IMR-90 (cell line): ENCODE measurements around the gene FGFR4. TPM values are rescaled to one million over a fixed set of nuclear protein-coding genes. Genes with fewer than 3 reads are reported as not detected.

ENCODE experiments used
- ATAC-seq: fragments of 200-7000 bp; cut with Tn5 transposase; 2 replicates; pipeline ENCODE4 v1.9.1; 2020; ENCODE audit warnings: low read depth, mild to moderate bottlenecking, moderate library complexity
- BruUV-seq: library from RNA; stranded (reverse); fragments of 400-500 nt; replicated peaks from 2 replicates; lab custom pipeline; 2021; lab: Mats Ljungman, UMichigan
- CTCF ChIA-PET: fragments of 300-600 bp; formaldehyde crosslinking; extraction: SDS; loops from one replicate; lab custom pipeline; 2021; ENCODE audit warnings: antibody characterized with exemption; lab: Yijun Ruan, JAX
- POLR2A ChIA-PET: fragments of 300-600 bp; sonication (Branson Sonifier 250); formaldehyde crosslinking; loops from one replicate; lab custom pipeline; 2022; ENCODE audit warnings: antibody characterized with exemption; ENCODE audit not compliant: unreplicated experiment; lab: Charles Lee
- DNase-seq: peaks from one replicate; pipeline ENCODE4 v3.0.0; 2013
- H2AFZ ChIP-seq: replicated peaks from 2 replicates; pipeline ENCODE3; 2013; ENCODE audit warnings: low read length, mild to moderate bottlenecking; ENCODE audit not compliant: poor library complexity
- H2AK5ac ChIP-seq: 2 replicates; pipeline ENCODE4 v1.6.1; 2013; ENCODE audit warnings: low read depth, low read length, inconsistent platforms
- H2AK9ac ChIP-seq: replicated peaks from 2 replicates; pipeline ENCODE3; 2013; ENCODE audit warnings: mild to moderate bottlenecking, low read depth, low read length, moderate library complexity; ENCODE audit not compliant: poor library complexity
- H2BK120ac ChIP-seq: 2 replicates; pipeline ENCODE4 v1.6.1; 2013; ENCODE audit warnings: low read depth, low read length, inconsistent platforms
- H2BK15ac ChIP-seq: 3 replicates; pipeline ENCODE4 v1.6.1; 2013; ENCODE audit warnings: low read depth, low read length, inconsistent platforms
- H2BK20ac ChIP-seq: 2 replicates; pipeline ENCODE4 v1.6.1; 2013; ENCODE audit warnings: low read depth, mild to moderate bottlenecking, inconsistent platforms, low read length, moderate library complexity
- H2BK5ac ChIP-seq: 2 replicates; pipeline ENCODE4 v1.6.1; 2013; ENCODE audit warnings: mild to moderate bottlenecking, low read depth, low read length, inconsistent platforms; ENCODE audit not compliant: poor library complexity, severe bottlenecking
- H3K14ac ChIP-seq: replicated peaks from 2 replicates; pipeline ENCODE4 v1.6.1; 2013; ENCODE audit warnings: low read depth, low read length, inconsistent platforms
- H3K18ac ChIP-seq: 2 replicates; pipeline ENCODE4 v1.6.1; 2013; ENCODE audit warnings: low read depth, low read length, control low read depth
- H3K23ac ChIP-seq: 2 replicates; pipeline ENCODE4 v1.6.1; 2013; ENCODE audit warnings: low read depth, low read length, inconsistent platforms
- H3K27ac ChIP-seq: 2 replicates; pipeline ENCODE4 v1.5.1; 2013; ENCODE audit warnings: mild to moderate bottlenecking, control low read depth, low read length; ENCODE audit not compliant: insufficient read depth
- H3K27me3 ChIP-seq: 2 replicates; pipeline ENCODE4 v1.6.1; 2013; ENCODE audit warnings: low read length; ENCODE audit not compliant: control insufficient read depth, insufficient read depth
- H3K36me3 ChIP-seq: 2 replicates; pipeline ENCODE4 v1.6.1; 2013; ENCODE audit warnings: low read length, mixed read lengths; ENCODE audit not compliant: control insufficient read depth, insufficient read depth
- H3K4ac ChIP-seq: 2 replicates; pipeline ENCODE4 v1.6.1; 2013; ENCODE audit warnings: low read depth, low read length, inconsistent platforms
- H3K4me1 ChIP-seq: 2 replicates; pipeline ENCODE4 v1.6.1; 2013; ENCODE audit warnings: low read length, mixed read lengths; ENCODE audit not compliant: control insufficient read depth, insufficient read depth
- H3K4me2 ChIP-seq: 2 replicates; pipeline ENCODE4 v1.6.1; 2013; ENCODE audit warnings: low read depth, mild to moderate bottlenecking, control low read depth, low read length, moderate library complexity
- H3K4me3 ChIP-seq: 2 replicates; pipeline ENCODE4 v1.5.1; 2013; ENCODE audit warnings: low read depth, mild to moderate bottlenecking, control low read depth, low read length, moderate library complexity; ENCODE audit not compliant: insufficient read depth
- H3K56ac ChIP-seq: 2 replicates; pipeline ENCODE4 v1.6.1; 2013; ENCODE audit warnings: low read length, inconsistent platforms; ENCODE audit not compliant: insufficient read depth; ENCODE audit errors: extremely low read depth
- H3K79me1 ChIP-seq, 2 experiments: 2 replicates each; pipeline ENCODE4 v1.6.1; 2013; ENCODE audit warnings: low read length in 2 of 2, inconsistent platforms in 1 of 2, low read depth in 1 of 2
- H3K9ac ChIP-seq: 2 replicates; pipeline ENCODE4 v1.6.1; 2013; ENCODE audit warnings: low read depth, low read length, control low read depth
- H3K9me1 ChIP-seq: 2 replicates; pipeline ENCODE4 v1.6.1; 2013; ENCODE audit warnings: low read length, inconsistent platforms; ENCODE audit not compliant: insufficient read depth
- H3K9me3 ChIP-seq: 2 replicates; pipeline ENCODE4 v1.6.1; 2013; ENCODE audit warnings: low read length; ENCODE audit not compliant: control insufficient read depth, insufficient read depth
- H4K20me1 ChIP-seq: 2 replicates; pipeline ENCODE4 v1.6.1; 2013; ENCODE audit warnings: low read length, inconsistent platforms; ENCODE audit not compliant: insufficient read depth
- H4K5ac ChIP-seq: 2 replicates; pipeline ENCODE4 v1.6.1; 2013; ENCODE audit warnings: mild to moderate bottlenecking, low read depth, low read length, control low read depth
- H4K8ac ChIP-seq, 2 experiments: 2 replicates each; pipeline ENCODE4 v1.6.1; 2013; ENCODE audit warnings: low read depth in 2 of 2, low read length in 2 of 2, control low read depth in 1 of 2, inconsistent platforms in 1 of 2
- H4K91ac ChIP-seq: 2 replicates; pipeline ENCODE4 v1.6.1; 2013; ENCODE audit warnings: low read depth, low read length, inconsistent platforms; ENCODE audit not compliant: insufficient read depth
- FOS ChIP-seq: fragments of 150-350 bp; IDR thresholded peaks from 2 replicates; pipeline ENCODE4 v1.6.1; 2016; ENCODE audit warnings: low read depth, low read length
- MAFK ChIP-seq: IDR thresholded peaks from 2 replicates; pipeline ENCODE4 v1.6.1; 2012; ENCODE audit warnings: low read depth, low read length, improper control_type of control experiment
- MAZ ChIP-seq: IDR thresholded peaks from 2 replicates; pipeline ENCODE4 v1.6.1; 2012; ENCODE audit warnings: low read depth, mild to moderate bottlenecking, low read length, improper control_type of control experiment, moderate library complexity, borderline replicate concordance
- MXI1 ChIP-seq: IDR thresholded peaks from 2 replicates; pipeline ENCODE4 v1.6.1; 2012; ENCODE audit warnings: low read depth, mild to moderate bottlenecking, low read length, moderate library complexity, borderline replicate concordance
- RCOR1 ChIP-seq: IDR thresholded peaks from 2 replicates; pipeline ENCODE4 v1.6.1; 2012; ENCODE audit warnings: mild to moderate bottlenecking, low read length, improper control_type of control experiment; ENCODE audit not compliant: insufficient replicate concordance
- RFX5 ChIP-seq: IDR thresholded peaks from 2 replicates; pipeline ENCODE4 v1.8.0; 2012; ENCODE audit warnings: low read depth, mild to moderate bottlenecking, low read length, moderate library complexity
- USF2 ChIP-seq: fragments of 150-350 bp; IDR thresholded peaks from 2 replicates; pipeline ENCODE4 v1.6.1; 2017; ENCODE audit warnings: mild to moderate bottlenecking, antibody characterized with exemption, low read length, low read depth
- WGBS, 2 experiments: methylation state at CpG; one replicate each; pipeline versions ENCODE4 v1.1.5 to v1.1.7; 2013; ENCODE audit warnings: missing lambda C conversion rate in 2 of 2; ENCODE audit not compliant: insufficient read length in 1 of 2; ENCODE audit errors: extremely low coverage in 2 of 2; 5-methylcytosine and 5-hydroxymethylcytosine counted together
- dilution Hi-C: fragments of 300-500 bp; cut with HindIII; formaldehyde crosslinking; loops from one replicate; pipeline ENCODE4 v1.14.3; 2018; ENCODE audit warnings: low sequenced_read_pairs; ENCODE audit not compliant: unreplicated experiment
- in situ Hi-C: fragments of 300-500 bp; cut with MboI; formaldehyde crosslinking; loops from 3 replicates; pipeline ENCODE4 v1.14.3; 2019; ENCODE audit warnings: low sequenced_read_pairs, inconsistent platforms, mixed read lengths
- intact Hi-C: fragments of 100-400 bp; cut with micrococcal nuclease; formaldehyde crosslinking; loops from 2 replicates; pipeline ENCODE4 v1.10.0; 2022
- polyA plus RNA-seq, 3 experiments: library from polyadenylated mRNA; depleted of rRNA; stranded (reverse); fragments of >200 nt; gene quantifications; 2 replicates each; pipeline ENCODE4 v1.2.3, GENCODE V29; 2012; ENCODE audit warnings: low replicate concordance in 1 of 3
- total RNA-seq: library from RNA; depleted of rRNA; stranded (reverse); fragments of >200 nt; gene quantifications from 2 replicates; pipeline ENCODE4 v1.2.3, GENCODE V29; 2012

The FGFR4 gene
- total and polyA plus RNA-seq, 2 of the 4 experiments (the other 2 are of a cell fraction), result 0.90 to 2.4 TPM

GRCh38 chr5:177103523-177104253 lies 17.0 kb downstream of the FGFR4 start:
- H3K4me2 ChIP-seq, result no peak overlapping the region
- H4K91ac ChIP-seq, result no peak overlapping the region
- no peaks in the 10 kb centered on the region for H3K27me3 ChIP-seq
- no peak overlapping the region for H2BK120ac ChIP-seq
- H4K8ac ChIP-seq, result no peak overlapping the region
- no peak overlapping the region for H3K56ac ChIP-seq
- H3K14ac ChIP-seq, result no peak overlapping the region
- H4K20me1 ChIP-seq, result no peaks in the 10 kb centered on the region
- WGBS, 2 experiments, result 83% methylated on average over 2 of the region's 9 CpGs; no CpG with 5 or more reads in 1 of the 2 experiments
- peaks cover 13% of the 10 kb centered on the region for H3K4me1 ChIP-seq
- H3K18ac ChIP-seq, result no peak overlapping the region
- no peaks in the 10 kb centered on the region for H3K79me1 ChIP-seq
- ChIA-PET CTCF (interaction anchor here (0.9 kb wide), 1 partner anchor 206 kb away, joined by 3 read pairs; no protein-coding TSS in a partner anchor), POLR2A (no interaction called here)
- H2AFZ ChIP-seq, result no peak overlapping the region
- no peak overlapping the region for H3K4me3 ChIP-seq
- no peak overlapping the region for H2BK5ac ChIP-seq
- no peak overlapping the region for H2BK20ac ChIP-seq
- peak overlapping the region; percentile 35; the same call in 1 of the 2 replicates for H3K4ac ChIP-seq
- no peaks in the 10 kb centered on the region for H3K9me1 ChIP-seq
- no peaks in the 10 kb centered on the region for H3K9me3 ChIP-seq
- intact Hi-C loops, result no loop called here
- DNase-seq (peak; percentile 73), ATAC-seq (no peak)
- TF ChIP-seq MXI1 (no peak), MAZ (no peak), USF2 (no peak), RFX5 (no peak), RCOR1 (peak; percentile 41), FOS (no peak), MAFK (no peak)
- in situ Hi-C loops, result no loop called here
- H3K23ac ChIP-seq, result no peak overlapping the region
- dilution Hi-C loops, result no loop called here
- no peak overlapping the region for H3K9ac ChIP-seq
- no peak overlapping the region for H4K5ac ChIP-seq
- no peak overlapping the region for H2BK15ac ChIP-seq
- H2AK9ac ChIP-seq, result peak overlapping the region; percentile 1
- no peak overlapping the region for H3K27ac ChIP-seq
- H3K36me3 ChIP-seq, result no peaks in the 10 kb centered on the region
- no TSS peak for BruUV-seq
- peak overlapping the region; percentile 21; the same call in 1 of the 2 replicates for H2AK5ac ChIP-seq
